ENCODE data around the gene SPATA13.
"Not testable (repeated sequence)": the region's sequence is repeated elsewhere in the genome, so short reads cannot be mapped to it uniquely, and the experiment has no call there.

Gene SPATA13

DNA sequence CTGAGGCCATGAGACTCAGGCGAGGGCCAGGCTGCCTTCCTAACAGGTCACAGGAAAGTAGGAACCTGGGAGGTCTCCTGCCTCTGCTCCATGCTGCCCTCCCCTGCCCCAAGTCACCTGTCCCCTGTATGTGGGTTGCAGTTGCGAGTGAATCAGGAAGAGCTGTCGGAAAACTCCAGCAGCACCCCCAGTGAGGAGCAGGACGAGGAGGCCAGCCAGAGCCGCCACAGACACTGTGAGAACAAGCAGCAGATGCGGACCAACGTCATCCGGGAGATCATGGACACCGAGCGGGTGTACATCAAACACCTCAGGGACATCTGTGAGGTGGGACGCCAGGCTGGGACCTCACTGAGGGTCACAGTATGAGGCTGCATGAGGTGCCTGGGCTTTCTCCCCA lies 126.1 kb downstream of the SPATA13 start:
- no peak for DNase-seq

DNA sequence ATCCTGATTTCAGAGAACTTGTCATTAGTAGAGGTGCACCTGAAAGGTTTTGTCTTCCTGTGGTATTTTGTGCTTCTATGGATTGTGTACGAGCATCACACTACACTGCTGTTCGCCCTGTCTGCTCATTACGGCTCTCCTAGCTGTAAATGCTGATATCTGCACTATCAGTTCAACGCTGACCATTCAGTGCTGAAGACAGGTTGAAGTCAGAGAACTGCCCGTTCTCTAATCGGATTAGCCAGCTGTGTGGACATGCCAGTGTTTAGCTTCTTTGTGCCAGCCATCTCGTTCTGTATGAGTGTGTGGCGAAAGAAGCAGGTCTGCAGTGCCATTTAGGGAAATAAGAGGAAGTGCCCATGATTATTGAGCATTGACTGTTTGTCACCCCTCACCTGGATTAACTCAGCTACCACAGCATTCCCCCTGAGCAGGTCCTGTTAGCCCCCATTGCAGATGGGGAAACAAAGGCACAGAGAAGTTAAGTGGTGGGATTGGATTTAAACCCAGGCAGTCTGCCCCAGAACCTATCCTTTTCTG lies 127.3 kb downstream of the SPATA13 start:
- no peak for DNase-seq

GRCh38 chr13:24288870-24289269 lies 128.3 kb downstream of the SPATA13 start:
- DNase-seq = no peak

DNA sequence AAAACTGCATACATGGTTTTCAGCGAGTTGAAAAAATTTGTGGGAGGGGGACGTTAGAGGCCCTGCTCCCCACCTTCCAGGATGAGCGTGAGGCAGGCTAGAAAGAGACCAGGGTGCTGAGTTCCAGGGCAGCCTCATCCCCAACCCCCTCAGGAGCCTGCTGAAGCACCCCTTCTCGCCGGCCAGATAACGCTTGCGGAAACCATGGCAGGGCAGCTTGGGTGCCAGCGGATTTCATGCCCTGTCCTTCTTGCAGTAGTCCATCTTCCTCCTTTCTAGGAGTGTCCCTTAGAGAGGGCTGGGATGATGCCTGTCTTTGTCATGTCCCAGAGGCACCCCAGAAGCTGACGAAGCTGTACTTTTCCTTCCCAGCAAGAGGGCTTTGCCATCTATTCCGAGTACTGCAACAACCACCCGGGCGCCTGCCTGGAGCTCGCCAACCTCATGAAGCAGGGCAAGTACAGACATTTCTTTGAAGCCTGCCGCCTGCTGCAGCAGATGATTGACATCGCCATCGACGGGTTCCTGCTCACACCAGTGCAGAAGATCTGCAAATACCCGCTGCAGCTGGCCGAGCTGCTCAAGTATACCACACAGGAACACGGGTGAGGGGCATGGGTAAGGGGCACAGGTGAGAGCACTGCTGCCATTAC lies 129.9 kb downstream of the SPATA13 start:
- no peak for DNase-seq

DNA sequence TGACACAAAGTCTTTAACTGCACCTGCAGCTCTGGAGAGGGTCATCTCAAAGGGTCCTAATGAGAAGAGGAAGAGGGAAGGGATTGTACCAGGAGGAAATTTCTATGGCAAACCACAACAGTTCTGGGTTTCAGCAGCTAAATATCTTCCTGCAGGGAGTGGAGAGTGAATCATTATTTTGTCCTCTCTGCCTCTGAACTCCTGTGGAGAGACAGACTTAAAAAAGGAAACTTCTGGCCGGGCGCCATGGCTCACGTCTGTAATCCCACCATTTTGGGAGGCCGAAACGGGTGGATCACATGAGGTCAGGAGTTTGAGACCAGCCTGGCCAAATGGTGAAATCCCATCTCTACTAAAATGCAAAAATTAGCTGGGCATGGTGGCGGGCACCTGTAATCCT lies 132.0 kb downstream of the SPATA13 start:
- DNase-seq = no peak

DNA sequence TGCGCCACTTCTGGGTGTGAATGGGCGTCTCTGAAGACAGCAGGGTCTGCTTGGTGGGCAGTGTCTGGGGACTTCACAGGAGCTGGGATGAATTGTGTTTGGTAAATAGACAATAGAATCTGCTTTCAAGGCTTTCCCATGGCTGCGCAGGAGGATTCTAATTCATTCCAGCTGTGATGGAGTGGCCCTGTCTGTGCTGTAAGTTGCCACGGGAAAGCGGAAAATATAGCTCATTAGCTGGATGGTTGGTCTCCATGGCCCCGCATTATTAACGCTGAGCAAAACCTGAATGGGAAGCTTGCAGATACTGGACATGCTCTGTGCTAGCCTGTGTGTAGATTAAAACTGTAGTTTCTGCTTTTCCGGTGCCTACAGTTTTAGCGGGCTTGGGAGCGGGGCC lies 133.2 kb downstream of the SPATA13 start:
- DNase-seq = no peak

- DNase-seq = no peak
Observed at GRCh38 chr13:24299488-24300114, 139.1 kb downstream of the SPATA13 start.

GRCh38 chr13:24301434-24301833 lies 140.9 kb downstream of the SPATA13 start:
- no peak for DNase-seq

- no peak for DNase-seq
Observed at GRCh38 chr13:24301911-24302310, 141.4 kb downstream of the SPATA13 start.

DNA sequence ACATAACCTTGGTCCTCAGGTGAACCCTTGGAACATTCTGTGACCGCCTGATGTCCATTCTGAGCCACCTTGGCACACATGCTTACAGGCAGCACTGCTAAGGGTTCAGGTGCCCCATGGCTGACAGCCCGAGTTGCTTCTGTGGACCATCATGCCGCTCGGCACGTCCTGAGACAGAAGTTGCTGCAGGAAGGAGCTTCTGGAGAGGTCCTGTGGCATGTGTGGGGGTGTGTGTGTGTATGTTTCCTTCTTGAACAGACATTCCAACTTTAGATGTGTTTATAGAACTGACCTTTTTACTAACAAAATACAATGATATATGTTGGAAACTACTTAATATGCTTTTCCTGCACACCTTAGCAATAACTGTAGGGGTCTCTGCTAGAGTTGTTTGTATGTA lies 144.1 kb downstream of the SPATA13 start:
- DNase-seq = no peak

DNA sequence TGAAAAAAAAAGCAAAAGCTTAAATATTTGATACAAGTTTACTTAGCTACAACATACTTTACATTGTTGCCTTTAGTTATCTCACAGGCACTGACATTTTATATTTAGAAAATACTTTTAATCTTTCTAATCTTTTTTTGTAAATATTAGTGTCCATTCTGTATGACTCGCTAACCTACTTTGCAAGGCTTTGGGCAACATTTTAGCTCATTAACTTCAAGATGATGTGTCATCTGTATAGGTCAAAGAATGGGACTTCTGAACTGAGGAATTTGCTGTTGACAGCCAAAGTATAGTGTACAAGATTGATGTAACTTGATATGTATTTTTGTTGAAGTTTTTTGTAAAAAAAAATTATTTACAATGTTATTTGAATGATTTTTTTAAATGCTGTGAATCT lies 146.1 kb downstream of the SPATA13 start:
- DNase-seq = no peak

- DNase-seq = no peak
Observed at GRCh38 chr13:24307211-24308067, 146.9 kb downstream of the SPATA13 start.

GRCh38 chr13:24308068-24308445 lies 147.5 kb downstream of the SPATA13 start:
- DNase-seq = no peak

- no peak for DNase-seq
Observed at GRCh38 chr13:24308488-24309020, 148.0 kb downstream of the SPATA13 start.

- DNase-seq = not testable (repeated sequence)
Observed at GRCh38 chr13:24309300-24309699, 148.8 kb downstream of the SPATA13 start, which contains the start of gene C1QTNF9. Gene C1QTNF9 (plus strand): TSS chr13:24309580. CDS start chr13:24316004, 6,424 bp downstream.

- DNase-seq = no peak
Observed at GRCh38 chr13:24313439-24313838, 152.9 kb downstream of the SPATA13 start.

- DNase-seq = not testable (repeated sequence)
Observed at GRCh38 chr13:24317835-24318234, 157.3 kb downstream of the SPATA13 start.

- not testable (repeated sequence) for DNase-seq
Observed at GRCh38 chr13:24318878-24319277, 158.4 kb downstream of the SPATA13 start.

- not testable (repeated sequence) for DNase-seq
Observed at GRCh38 chr13:24319641-24320040, 159.1 kb downstream of the SPATA13 start.

GRCh38 chr13:24321416-24321815 lies 160.9 kb downstream of the SPATA13 start:
- not testable (repeated sequence) for DNase-seq

DNA sequence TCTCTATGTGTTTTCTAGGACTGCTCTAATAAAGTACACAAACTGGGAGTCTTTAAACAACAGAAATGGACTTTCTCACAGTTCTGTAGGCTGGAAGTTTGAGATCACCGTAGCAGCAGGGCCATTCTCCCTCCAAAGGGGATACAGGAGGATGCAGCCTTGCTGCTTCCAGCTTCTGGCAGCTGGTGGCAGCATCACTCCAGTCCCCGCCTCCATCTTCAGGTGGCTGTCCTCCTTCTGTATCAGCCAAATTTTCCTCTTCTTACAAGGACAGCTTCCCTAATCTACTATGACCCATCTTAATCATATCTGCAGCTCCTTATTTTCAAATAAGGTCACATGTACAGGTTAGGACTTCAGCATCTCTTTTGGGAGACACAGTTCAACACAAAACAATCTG lies 161.9 kb downstream of the SPATA13 start:
- not testable (repeated sequence) for DNase-seq

DNA sequence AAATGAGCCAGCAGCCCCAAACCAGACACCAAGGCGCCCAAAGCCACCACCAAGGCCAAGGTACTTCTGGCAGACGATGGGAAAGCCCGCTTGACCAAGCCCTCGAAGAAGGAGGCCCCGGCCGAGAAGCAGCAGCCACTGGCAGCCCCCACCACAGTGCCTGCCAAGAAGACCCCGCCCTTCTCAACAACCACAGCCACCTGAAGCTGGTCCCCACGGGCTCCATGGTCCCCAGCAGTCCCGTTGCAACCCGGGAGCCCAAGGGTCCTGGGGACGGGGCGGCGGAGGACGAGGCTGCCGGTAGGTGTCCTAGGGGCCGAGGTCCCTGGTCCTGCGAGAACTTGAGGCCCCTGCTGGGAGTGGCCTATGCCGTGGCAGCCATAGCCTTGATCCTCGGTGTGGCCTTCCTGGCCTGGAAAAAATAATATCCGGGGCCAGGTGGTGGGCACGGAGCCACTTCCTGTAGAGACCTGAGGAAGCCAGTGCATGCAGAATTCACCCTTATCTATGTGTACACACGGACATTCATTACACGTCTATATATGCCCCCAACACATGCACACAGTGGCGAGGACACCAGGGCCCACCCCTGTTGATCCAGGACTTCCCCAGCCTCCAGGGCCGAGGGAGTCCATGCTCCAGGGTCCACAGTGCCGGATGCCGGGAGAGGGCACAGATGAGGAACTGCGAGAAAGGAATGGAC lies 162.7 kb downstream of the SPATA13 start:
- no peak for DNase-seq

DNA sequence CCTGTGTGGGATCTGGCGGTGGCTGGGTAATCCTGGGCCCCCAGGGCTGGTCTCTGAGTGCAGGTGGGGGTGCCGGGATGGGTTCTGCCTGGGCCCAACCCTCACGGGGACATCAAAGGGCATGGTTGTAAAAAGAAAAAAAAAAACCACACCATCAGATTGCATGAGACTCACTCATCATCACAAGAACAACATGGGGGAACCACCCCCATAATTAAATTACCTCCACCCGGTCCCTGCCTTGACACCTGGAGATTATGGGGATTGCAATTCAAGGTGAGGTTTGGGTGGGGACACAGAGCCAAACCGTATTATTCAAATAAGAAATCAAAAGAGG lies 163.2 kb downstream of the SPATA13 start:
- no peak for DNase-seq
